H1 (cell line): ENCODE data around the gene C10orf120. TPM values are rescaled to one million over a fixed set of nuclear protein-coding genes. Genes with fewer than 3 reads are reported as not detected.

Experiments used
- CTCF ChIA-PET: fragments of 300-600 bp; sonication (Branson Sonifier 250); formaldehyde crosslinking; loops from one replicate; lab custom pipeline; 2021; ENCODE audit not compliant: partially characterized antibody; lab: Charles Lee
- POLR2A ChIA-PET: fragments of 300-600 bp; sonication (Branson Sonifier 250); formaldehyde crosslinking; loops from one replicate; lab custom pipeline; 2021; ENCODE audit warnings: inconsistent platforms; ENCODE audit not compliant: partially characterized antibody; lab: Charles Lee
- DNase-seq, 2 experiments: peaks; one replicate each; pipeline versions ENCODE4 v3.0.0 to v3.0.0-alpha.2; 2010 to 2022; ENCODE audit warnings: low spot score in 2 of 2, low read depth in 1 of 2, mixed read lengths in 1 of 2
- FAIRE-seq: peaks from 2 replicates; lab custom pipeline; 2011; peaks lifted over from hg19 to GRCh38; lab: Jason Lieb, UNC
- H2AFZ ChIP-seq: 2 replicates; pipeline ENCODE4 v1.8.1; 2012; ENCODE audit warnings: low read length, inconsistent platforms
- H2AK5ac ChIP-seq: 2 replicates; pipeline ENCODE4 v1.6.1; 2013; ENCODE audit warnings: low read depth, low read length
- H2BK120ac ChIP-seq: replicated peaks from 2 replicates; pipeline ENCODE3; 2013; ENCODE audit warnings: low read depth, low read length, inconsistent platforms
- H2BK12ac ChIP-seq: 2 replicates; pipeline ENCODE4 v1.6.1; 2013; ENCODE audit warnings: low read depth, low read length
- H2BK15ac ChIP-seq: 2 replicates; pipeline ENCODE4 v1.6.1; 2013; ENCODE audit warnings: low read length
- H2BK20ac ChIP-seq: 2 replicates; pipeline ENCODE4 v1.6.1; 2013; ENCODE audit warnings: low read length
- H2BK5ac ChIP-seq: 2 replicates; pipeline ENCODE4 v1.6.1; 2013; ENCODE audit warnings: low read depth, low read length
- H3K14ac ChIP-seq: 2 replicates; pipeline ENCODE4 v1.6.1; 2013; ENCODE audit warnings: inconsistent platforms; ENCODE audit not compliant: insufficient read length
- H3K18ac ChIP-seq: 2 replicates; pipeline ENCODE4 v1.6.1; 2013; ENCODE audit warnings: low read length; ENCODE audit errors: extremely low read depth
- H3K23ac ChIP-seq: 2 replicates; pipeline ENCODE4 v1.6.1; 2013; ENCODE audit warnings: inconsistent platforms; ENCODE audit not compliant: insufficient read length
- H3K23me2 ChIP-seq: 2 replicates; pipeline ENCODE4 v1.6.1; 2013; ENCODE audit warnings: low read depth, low read length
- H3K27ac ChIP-seq: 2 replicates; pipeline ENCODE4 v1.6.1; 2011; ENCODE audit warnings: low read depth, low read length, inconsistent platforms
- H3K27me3 ChIP-seq, 4 experiments: replicated peaks in 1 of 4; 1 replicate in 1 of 4; 2 replicates in 3 of 4; pipeline versions ENCODE4 v1.6.1 to v1.8.1; 2011 to 2013; ENCODE audit warnings: low read length in 3 of 4, mild to moderate bottlenecking in 3 of 4, inconsistent platforms in 2 of 4, mixed read lengths in 2 of 4, moderate library complexity in 1 of 4; ENCODE audit not compliant: control insufficient read depth in 3 of 4, insufficient read depth in 3 of 4; ENCODE audit errors: extremely low read depth in 1 of 4
- H3K36me3 ChIP-seq, 4 experiments: 2 replicates each; pipeline versions ENCODE4 v1.6.1 to v1.8.1; 2011 to 2013; ENCODE audit warnings: mild to moderate bottlenecking in 4 of 4, low read length in 3 of 4, moderate library complexity in 2 of 4, control low read depth in 1 of 4, inconsistent platforms in 1 of 4; ENCODE audit not compliant: insufficient read depth in 4 of 4, control insufficient read depth in 2 of 4
- H3K4ac ChIP-seq: replicated peaks from 2 replicates; pipeline ENCODE3; 2013; ENCODE audit warnings: low read length, low read depth, mixed read lengths, inconsistent platforms; ENCODE audit not compliant: insufficient read length
- H3K4me1 ChIP-seq, 4 experiments: replicated peaks in 1 of 4; 1 replicate in 1 of 4; 2 replicates in 3 of 4; pipeline versions ENCODE4 v1.6.1 to v1.8.1; 2011 to 2013; ENCODE audit warnings: low read length in 3 of 4, inconsistent platforms in 2 of 4, mixed read lengths in 1 of 4; ENCODE audit not compliant: insufficient read depth in 4 of 4, control insufficient read depth in 3 of 4
- H3K4me2 ChIP-seq, 2 experiments: 2 replicates each; pipeline versions ENCODE4 v1.6.1 to v1.8.1; 2011 to 2013; ENCODE audit warnings: low read depth in 2 of 2, low read length in 2 of 2, control low read depth in 1 of 2, inconsistent platforms in 1 of 2, mild to moderate bottlenecking in 1 of 2; ENCODE audit not compliant: insufficient read depth in 1 of 2
- H3K4me3 ChIP-seq, 4 experiments: fragments of 200-600, 300-600 bp in 1 of 4; sonication (generic), shearing (Covaris generic), sonication (Bioruptor Twin) in 1 of 4; 2 replicates each; pipeline versions ENCODE4 v1.5.1 to v1.8.1; 2011 to 2016; ENCODE audit warnings: low read length in 4 of 4, low read depth in 3 of 4, control low read depth in 2 of 4, inconsistent platforms in 2 of 4, mild to moderate bottlenecking in 2 of 4, mixed read lengths in 1 of 4, moderate library complexity in 1 of 4; ENCODE audit not compliant: insufficient read depth in 2 of 4; ENCODE audit errors: extremely low read depth in 1 of 4
- H3K56ac ChIP-seq: replicated peaks from 2 replicates; pipeline ENCODE3; 2013; ENCODE audit warnings: low read depth, mild to moderate bottlenecking, mixed read lengths, low read length, inconsistent platforms; ENCODE audit not compliant: insufficient read length
- H3K79me1 ChIP-seq: 2 replicates; pipeline ENCODE4 v1.6.1; 2013; ENCODE audit warnings: low read depth, low read length, control low read depth
- H3K79me2 ChIP-seq, 2 experiments: 2 replicates each; pipeline versions ENCODE4 v1.6.1 to v1.8.1; 2012 to 2013; ENCODE audit warnings: low read length in 2 of 2, mild to moderate bottlenecking in 2 of 2, inconsistent platforms in 1 of 2; ENCODE audit not compliant: insufficient read depth in 2 of 2, control insufficient read depth in 1 of 2
- H3K9ac ChIP-seq, 4 experiments: replicated peaks in 1 of 4; 1 replicate in 1 of 4; 2 replicates in 3 of 4; pipeline versions ENCODE4 v1.6.1 to v1.8.1; 2011 to 2013; ENCODE audit warnings: low read depth in 3 of 4, low read length in 3 of 4, control low read depth in 2 of 4, mild to moderate bottlenecking in 2 of 4, moderate library complexity in 2 of 4, inconsistent platforms in 1 of 4; ENCODE audit errors: extremely low read depth in 1 of 4
- H3K9me3 ChIP-seq, 2 experiments: 2 replicates each; pipeline versions ENCODE4 v1.6.1 to v1.8.1; 2012 to 2013; ENCODE audit warnings: mild to moderate bottlenecking in 2 of 2, moderate library complexity in 2 of 2, control low read depth in 1 of 2, inconsistent platforms in 1 of 2, low read depth in 1 of 2, low read length in 1 of 2, mixed read lengths in 1 of 2; ENCODE audit not compliant: insufficient read depth in 2 of 2
- H4K20me1 ChIP-seq, 2 experiments: replicated peaks in 1 of 2; 2 replicates each; pipeline versions ENCODE3 to v1.8.1; 2011 to 2013; ENCODE audit warnings: inconsistent platforms in 2 of 2, low read length in 2 of 2, mild to moderate bottlenecking in 1 of 2; ENCODE audit not compliant: insufficient read depth in 2 of 2, control insufficient read depth in 1 of 2
- H4K5ac ChIP-seq: 2 replicates; pipeline ENCODE4 v1.6.1; 2013; ENCODE audit warnings: low read length, low read depth, mixed read lengths, inconsistent platforms; ENCODE audit not compliant: insufficient read length
- H4K8ac ChIP-seq: 2 replicates; pipeline ENCODE4 v1.8.0; 2013; ENCODE audit warnings: mild to moderate bottlenecking, moderate library complexity, low read length, inconsistent platforms; ENCODE audit not compliant: insufficient read depth; ENCODE audit errors: extremely low read depth
- H4K91ac ChIP-seq: replicated peaks from 2 replicates; pipeline ENCODE3; 2013; ENCODE audit warnings: low read length, mixed read lengths, inconsistent platforms; ENCODE audit not compliant: insufficient read length
- ASH2L ChIP-seq: fragments of 200-600, 300-600 bp; sonication (generic); IDR thresholded peaks from one replicate; pipeline ENCODE4 v1.7.1; 2017; ENCODE audit warnings: low read length
- EP300 ChIP-seq, 2 experiments: IDR thresholded peaks; 1 replicate in 1 of 2; 2 replicates in 1 of 2; pipeline ENCODE4 v1.6.1; 2011 to 2012; ENCODE audit warnings: low read depth in 2 of 2, low read length in 2 of 2, mild to moderate bottlenecking in 2 of 2, borderline replicate concordance in 1 of 2, inconsistent platforms in 1 of 2, moderate library complexity in 1 of 2
- WGBS, 2 experiments: shearing (Covaris generic) in 1 of 2; methylation state at CpG; one replicate each; pipeline versions ENCODE4 v1.1.6 to v1.1.7; 2013 to 2015; ENCODE audit warnings: low lambda C conversion rate in 2 of 2, mixed read lengths in 2 of 2, inconsistent platforms in 1 of 2, low coverage in 1 of 2, missing lambda C conversion rate in 1 of 2; ENCODE audit not compliant: insufficient replicate concordance in 2 of 2, insufficient coverage in 1 of 2, insufficient read length in 1 of 2; ENCODE audit errors: extremely low coverage in 1 of 2, missing lambda C conversion rate in 1 of 2; 5-methylcytosine and 5-hydroxymethylcytosine counted together
- polyA plus RNA-seq, 7 experiments: library from polyadenylated mRNA; depleted of rRNA in 3 of 7; stranded (reverse) in 5 of 7; unstranded in 2 of 7; fragments of >200 nt in 5 of 7; fragments of 200-250 nt in 2 of 7; gene quantifications; 1 replicate in 5 of 7; 2 replicates in 1 of 7; 4 replicates in 1 of 7; pipeline versions ENCODE4 v1.2.1 to v1.2.3, GENCODE V29; 2011 to 2013; ENCODE audit warnings: missing spikeins in 2 of 7, mixed read lengths in 2 of 7
- total RNA-seq: library from RNA; stranded (reverse); fragmentation: NEBNext Ultra II Directional; extraction: Animal tissue kit (Norgen Biotek cat#: 25700); gene quantifications from 2 replicates; pipeline ENCODE4 v1.2.1, GENCODE V29; 2021
- TF ChIP-seq, protein P1 (sequence below): IDR thresholded peaks from 2 replicates; pipeline ENCODE4 v1.6.1; 2012; ENCODE audit warnings: inconsistent platforms

Gene C10orf120
- total and polyA plus RNA-seq, 2 of the 8 experiments (the other 6 are each of a cell fraction or from before 2014, with no cell fraction given) = not detected

DNA sequence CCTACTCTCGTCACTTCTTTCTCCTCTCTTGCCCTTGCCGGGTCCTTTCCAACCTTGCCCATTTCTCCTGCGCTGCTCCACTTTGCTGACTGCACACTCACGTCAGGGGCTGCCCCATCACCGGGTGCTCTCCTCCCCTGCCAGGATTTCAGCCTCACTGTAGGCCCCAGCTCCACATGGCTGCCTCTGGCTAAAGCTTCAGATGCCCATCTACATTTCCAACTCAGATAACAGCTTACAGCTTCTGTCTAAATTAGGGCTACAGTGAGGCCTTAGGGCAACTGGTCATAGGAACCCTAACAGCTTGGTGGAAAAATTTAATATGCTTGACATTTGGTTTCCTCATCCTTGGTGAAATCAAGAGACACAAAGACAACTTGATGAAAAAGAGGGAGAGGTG is 25.9 kb downstream of the C10orf120 start:
- no peak for DNase-seq
- CTCF ChIA-PET = interaction anchor here (0.8 to 2.6 kb wide), 10 partner anchors 10 to 239 kb away, joined by 3 to 15 read pairs (median 4); no protein-coding TSS in a partner anchor
- Histone ChIP-seq H3K23ac (no peak overlapping the region), H3K79me1 (no peaks in the 10 kb centered on the region), H3K4me2 (no peak overlapping the region), H3K56ac (no peak overlapping the region), H3K14ac (no peak overlapping the region), H4K5ac (no peak overlapping the region), H2BK15ac (no peak overlapping the region), H2BK5ac (no peak overlapping the region), H3K36me3 (no peaks in the 10 kb centered on the region), H3K9me3 (no peaks in the 10 kb centered on the region), H3K4ac (no peak overlapping the region), H4K20me1 (no peaks in the 10 kb centered on the region), H4K91ac (no peak overlapping the region), H4K8ac (no peak overlapping the region; the same call in 1 of the 2 replicates), H2BK20ac (no peak overlapping the region), H2AFZ (no peak overlapping the region), H3K18ac (no peak overlapping the region), H2BK12ac (no peak overlapping the region), H3K27me3 (no peaks in the 10 kb centered on the region), H3K4me3 (no peak overlapping the region), H3K4me1 (no peaks in the 10 kb centered on the region; a peak in 2 of 7 replicates), H2AK5ac (no peak overlapping the region), H2BK120ac (no peak overlapping the region), H3K27ac (no peak overlapping the region), H3K79me2 (no peaks in the 10 kb centered on the region), H3K23me2 (no peaks in the 10 kb centered on the region), H3K9ac (no peak overlapping the region)
- TF ChIP-seq, protein P1, sequence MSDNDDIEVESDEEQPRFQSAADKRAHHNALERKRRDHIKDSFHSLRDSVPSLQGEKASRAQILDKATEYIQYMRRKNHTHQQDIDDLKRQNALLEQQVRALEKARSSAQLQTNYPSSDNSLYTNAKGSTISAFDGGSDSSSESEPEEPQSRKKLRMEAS = no peak
- TF ChIP-seq ASH2L (no peak), EP300 (IDR thresholded peaks at IDR 0.05; ENCODE audit: borderline replicate concordance in 1 of 2, low read depth in 2 of 2, low read length in 2 of 2) (no peak)
- POLR2A ChIA-PET = no interaction called here
- 94% methylated on average over 5 of the region's 5 CpGs; no CpG with 5 or more reads in 1 of the 2 experiments for WGBS, 2 experiments
- FAIRE-seq = no peak
